Keratinocyte (primary cell): Measurements from ENCODE around the gene DUSP6. TPM values are rescaled to one million over a fixed set of nuclear protein-coding genes. Genes with fewer than 3 reads are reported as not detected.

Experiments used
- DNase-seq: peaks from one replicate; pipeline ENCODE4 v3.0.0-alpha.2; 2011; ENCODE audit warnings: low read depth, missing footprints, low spot score
- FAIRE-seq: peaks from 2 replicates; lab custom pipeline; 2011; peaks lifted over from hg19 to GRCh38; lab: Jason Lieb, UNC
- H2AFZ ChIP-seq: 2 replicates; pipeline ENCODE4 v1.6.0; 2012; ENCODE audit warnings: low read length, control low read depth, inconsistent platforms; ENCODE audit not compliant: control insufficient read depth
- H3K27ac ChIP-seq: 2 replicates; pipeline ENCODE4 v1.5.1; 2011; ENCODE audit warnings: low read length; ENCODE audit not compliant: control insufficient read depth, insufficient read depth
- H3K27me3 ChIP-seq: 3 replicates; pipeline ENCODE4 v1.6.0; 2011; ENCODE audit warnings: low read length; ENCODE audit not compliant: control insufficient read depth, insufficient read depth; ENCODE audit errors: extremely low read depth
- H3K36me3 ChIP-seq, 2 experiments: 2 replicates in 1 of 2; 3 replicates in 1 of 2; pipeline ENCODE4 v1.5.1; 2011; ENCODE audit warnings: low read length in 2 of 2, mild to moderate bottlenecking in 1 of 2; ENCODE audit not compliant: control insufficient read depth in 2 of 2, insufficient read depth in 2 of 2; ENCODE audit errors: extremely low read depth in 1 of 2
- H3K4me1 ChIP-seq: 3 replicates; pipeline ENCODE4 v1.5.1; 2011; ENCODE audit warnings: low read length; ENCODE audit not compliant: control insufficient read depth, insufficient read depth; ENCODE audit errors: extremely low read depth
- H3K4me2 ChIP-seq: 3 replicates; pipeline ENCODE4 v1.6.0; 2011; ENCODE audit warnings: low read depth, low read length; ENCODE audit not compliant: control insufficient read depth, insufficient read depth; ENCODE audit errors: extremely low read depth
- H3K4me3 ChIP-seq, 3 experiments: fragments of 200-600 bp in 1 of 3; sonication (generic) in 1 of 3; 2 replicates in 2 of 3; 3 replicates in 1 of 3; pipeline ENCODE4 v1.5.1; 2011 to 2016; ENCODE audit warnings: low read length in 3 of 3, mild to moderate bottlenecking in 3 of 3, control low read depth in 2 of 3, inconsistent platforms in 1 of 3, low read depth in 1 of 3, mixed read lengths in 1 of 3, mixed run types in 1 of 3, moderate library complexity in 1 of 3; ENCODE audit not compliant: control insufficient read depth in 2 of 3, insufficient read depth in 2 of 3; ENCODE audit errors: extremely low read depth in 1 of 3
- H3K79me2 ChIP-seq: 2 replicates; pipeline ENCODE4 v1.6.0; 2012; ENCODE audit warnings: low read length; ENCODE audit not compliant: control insufficient read depth, insufficient read depth
- H3K9ac ChIP-seq: 3 replicates; pipeline ENCODE4 v1.6.0; 2011; ENCODE audit warnings: low read length; ENCODE audit not compliant: control insufficient read depth, insufficient read depth; ENCODE audit errors: extremely low read depth
- H3K9me1 ChIP-seq: 3 replicates; pipeline ENCODE4 v1.6.0; 2011; ENCODE audit warnings: low read length; ENCODE audit not compliant: control insufficient read depth, insufficient read depth; ENCODE audit errors: extremely low read depth
- H3K9me3 ChIP-seq: 2 replicates; pipeline ENCODE4 v1.5.1; 2012; ENCODE audit warnings: low read depth, low read length; ENCODE audit not compliant: control insufficient read depth
- H4K20me1 ChIP-seq: 3 replicates; pipeline ENCODE4 v1.6.0; 2011; ENCODE audit warnings: low read length; ENCODE audit not compliant: control insufficient read depth, insufficient read depth; ENCODE audit errors: extremely low read depth
- CTCF ChIP-seq, 3 experiments: IDR thresholded peaks in 1 of 3; conservative IDR thresholded peaks in 1 of 3; optimal IDR thresholded peaks in 1 of 3; 2 replicates in 2 of 3; 3 replicates in 1 of 3; pipeline versions ENCODE3 to v1.5.1; 2011; ENCODE audit warnings: low read length in 3 of 3, mild to moderate bottlenecking in 3 of 3, moderate library complexity in 2 of 3, control low read depth in 1 of 3, inconsistent platforms in 1 of 3; ENCODE audit not compliant: insufficient read depth in 2 of 3; ENCODE audit errors: extremely low read depth in 1 of 3
- EZH2 ChIP-seq: IDR thresholded peaks from one replicate; pipeline ENCODE4 v1.6.1; 2012; ENCODE audit warnings: inconsistent platforms, mild to moderate bottlenecking, low read length, moderate library complexity
- dilution Hi-C: fragments of 300-500 bp; cut with MboI; formaldehyde crosslinking; loops from one replicate; pipeline ENCODE4 v1.7.0; 2020; ENCODE audit warnings: low sequenced_read_pairs; ENCODE audit not compliant: extremely low pct_ligation_motif_present
- polyA plus RNA-seq, 5 experiments: library from polyadenylated mRNA; depleted of rRNA in 3 of 5; stranded (reverse) in 3 of 5; stranded (forward) in 1 of 5; unstranded in 1 of 5; fragments of >200 nt; gene quantifications; 1 replicate in 1 of 5; 2 replicates in 3 of 5; 3 replicates in 1 of 5; pipeline versions ENCODE4 v1.2.1 to v1.2.3, GENCODE V29; 2011 to 2012; ENCODE audit warnings: missing spikeins in 2 of 5, low read depth in 1 of 5, low replicate concordance in 1 of 5

Gene DUSP6
- polyA plus RNA-seq, 1 donor (not counting 4 experiments of a cell fraction or from before 2014, with no cell fraction given) = 221 TPM

- Histone ChIP-seq H3K27ac (no peak overlapping the region), H4K20me1 (no peaks in the 10 kb centered on the region), H3K36me3 (no peaks in the 10 kb centered on the region), H2AFZ (no peak overlapping the region), H3K4me2 (no peak overlapping the region), H3K27me3 (no peaks in the 10 kb centered on the region), H3K4me1 (peaks cover 6% of the 10 kb centered on the region), H3K4me3 (no peak overlapping the region), H3K9me3 (no peaks in the 10 kb centered on the region), H3K9me1 (no peaks in the 10 kb centered on the region), H3K9ac (no peak overlapping the region), H3K79me2 (no peaks in the 10 kb centered on the region)
- dilution Hi-C loops = no loop called here
- DNase-seq (no peak), FAIRE-seq (no peak)
- no peak for TF ChIP-seq EZH2
- TF ChIP-seq CTCF (optimal IDR thresholded peaks at IDR 0.05 in 1 of 3, IDR thresholded peaks at IDR 0.05 in 1 of 3, conservative IDR thresholded peaks at IDR 0.05 in 1 of 3; ENCODE audit: extremely low read depth in 1 of 3, insufficient read depth in 2 of 3, low read length in 3 of 3) = no peak
Measured at GRCh38 chr12:89309440-89309802, 42.9 kb downstream of the DUSP6 start.

DNA sequence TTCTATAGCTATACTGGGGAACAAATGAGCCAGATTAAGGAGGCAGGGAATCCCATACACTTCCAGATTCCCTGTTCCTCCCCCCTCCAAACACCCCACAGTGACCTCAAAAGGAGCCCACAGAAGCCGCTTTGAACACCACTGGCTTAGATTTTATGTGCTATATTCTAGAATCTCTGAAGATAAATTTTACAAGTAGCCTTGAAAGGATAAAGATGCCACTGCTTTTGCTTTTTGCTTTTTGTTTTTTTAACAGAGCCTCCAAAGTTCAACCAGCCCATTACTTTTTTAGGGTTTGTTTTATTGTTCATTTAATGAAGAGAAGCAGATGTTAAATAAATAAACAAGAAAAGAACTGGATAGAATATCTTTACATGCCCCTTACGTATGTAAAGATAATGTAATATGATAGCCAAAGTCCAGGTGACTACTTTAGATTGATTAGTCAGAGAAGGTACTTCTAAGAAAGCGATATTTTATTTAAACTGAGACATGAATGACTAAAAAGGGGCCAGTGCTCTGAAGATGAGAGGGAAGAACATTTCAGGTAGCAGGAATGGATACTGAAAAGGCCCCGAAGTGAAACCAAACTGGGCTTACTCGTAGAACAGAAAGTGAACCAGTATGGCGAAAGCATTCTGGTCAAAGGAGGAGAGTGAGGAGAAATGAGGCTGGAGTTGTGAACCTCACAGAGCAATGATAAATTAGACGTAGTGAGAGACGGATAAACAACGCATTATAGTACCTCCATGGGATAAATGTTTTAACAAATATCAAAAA is 44.6 kb downstream of the DUSP6 start:
- DNase-seq = no peak
- no peak overlapping the region for H3K4me2 ChIP-seq
- H3K4me1 ChIP-seq = peaks cover 6% of the 10 kb centered on the region
- H3K79me2 ChIP-seq = no peaks in the 10 kb centered on the region
- no peaks in the 10 kb centered on the region for H3K27me3 ChIP-seq
- H3K9ac ChIP-seq = no peak overlapping the region
- no peak overlapping the region for H2AFZ ChIP-seq
- H3K36me3 ChIP-seq = no peaks in the 10 kb centered on the region
- no peak overlapping the region for H3K4me3 ChIP-seq
- TF ChIP-seq CTCF (optimal IDR thresholded peaks at IDR 0.05 in 1 of 3, IDR thresholded peaks at IDR 0.05 in 1 of 3, conservative IDR thresholded peaks at IDR 0.05 in 1 of 3; ENCODE audit: extremely low read depth in 1 of 3, insufficient read depth in 2 of 3, low read length in 3 of 3) (no peak), EZH2 (no peak)
- dilution Hi-C loops = no loop called here
- H3K9me3 ChIP-seq = no peaks in the 10 kb centered on the region
- H3K9me1 ChIP-seq = no peaks in the 10 kb centered on the region
- no peak overlapping the region for H3K27ac ChIP-seq
- no peak for FAIRE-seq
- no peaks in the 10 kb centered on the region for H4K20me1 ChIP-seq
